Astrocyte (in vitro differentiated cells and primary cell): ENCODE data around the gene GSTP1. TPM values are rescaled to one million over a fixed set of nuclear protein-coding genes. Genes with fewer than 3 reads are reported as not detected.

ENCODE experiments used
- DNase-seq: peaks from one replicate; pipeline ENCODE4 v3.0.0-alpha.2; 2010; ENCODE audit warnings: low read depth
- FAIRE-seq: peaks from 2 replicates; lab custom pipeline; 2011; peaks lifted over from hg19 to GRCh38; lab: Jason Lieb, UNC
- H2AFZ ChIP-seq: 2 replicates; pipeline ENCODE4 v1.6.0; 2012; ENCODE audit warnings: low read depth, low read length, inconsistent platforms
- H3K27ac ChIP-seq: 2 replicates; pipeline ENCODE4 v1.5.1; 2011; ENCODE audit warnings: low read depth, low read length, inconsistent platforms
- H3K27me3 ChIP-seq: 2 replicates; pipeline ENCODE4 v1.6.0; 2011; ENCODE audit warnings: low read length, inconsistent platforms; ENCODE audit not compliant: insufficient read depth
- H3K36me3 ChIP-seq: 2 replicates; pipeline ENCODE4 v1.5.1; 2011; ENCODE audit warnings: low read length, inconsistent platforms; ENCODE audit not compliant: insufficient read depth
- H3K4me1 ChIP-seq: 2 replicates; pipeline ENCODE4 v1.5.1; 2011; ENCODE audit warnings: low read length, inconsistent platforms; ENCODE audit not compliant: insufficient read depth
- H3K4me2 ChIP-seq: 2 replicates; pipeline ENCODE4 v1.6.0; 2012; ENCODE audit warnings: low read length, inconsistent platforms
- H3K4me3 ChIP-seq: 2 replicates; pipeline ENCODE4 v1.5.1; 2011; ENCODE audit warnings: low read depth, mild to moderate bottlenecking, low read length, inconsistent platforms; ENCODE audit not compliant: insufficient read depth
- H3K79me2 ChIP-seq: 2 replicates; pipeline ENCODE4 v1.6.0; 2012; ENCODE audit warnings: mild to moderate bottlenecking, low read length, inconsistent platforms; ENCODE audit not compliant: insufficient read depth
- H3K9ac ChIP-seq: 2 replicates; pipeline ENCODE4 v1.6.0; 2012; ENCODE audit warnings: mild to moderate bottlenecking, low read length, inconsistent platforms
- H3K9me3 ChIP-seq: 2 replicates; pipeline ENCODE4 v1.5.1; 2012; ENCODE audit warnings: low read depth, mild to moderate bottlenecking, low read length, inconsistent platforms; ENCODE audit not compliant: insufficient read depth
- H4K20me1 ChIP-seq: 2 replicates; pipeline ENCODE4 v1.6.0; 2012; ENCODE audit warnings: low read length, inconsistent platforms; ENCODE audit not compliant: insufficient read depth
- H3K27ac Mint-ChIP-seq: one replicate; pipeline ENCODE4 v1.8.0; 2021; ENCODE audit warnings: mild to moderate bottlenecking, mixed read lengths; ENCODE audit not compliant: unreplicated experiment
- H3K27me3 Mint-ChIP-seq: one replicate; pipeline ENCODE4 v1.8.0; 2021; ENCODE audit warnings: low read depth, mixed read lengths; ENCODE audit not compliant: unreplicated experiment
- H3K36me3 Mint-ChIP-seq: one replicate; pipeline ENCODE4 v1.8.0; 2021; ENCODE audit warnings: low read depth, mixed read lengths; ENCODE audit not compliant: unreplicated experiment
- H3K4me1 Mint-ChIP-seq: one replicate; pipeline ENCODE4 v1.8.0; 2021; ENCODE audit warnings: low read depth, mixed read lengths; ENCODE audit not compliant: unreplicated experiment
- H3K4me3 Mint-ChIP-seq: one replicate; pipeline ENCODE4 v1.8.0; 2021; ENCODE audit warnings: mild to moderate bottlenecking, moderate library complexity, mixed read lengths; ENCODE audit not compliant: unreplicated experiment
- H3K9me3 Mint-ChIP-seq: one replicate; pipeline ENCODE4 v1.8.0; 2021; ENCODE audit warnings: mild to moderate bottlenecking, mixed read lengths; ENCODE audit not compliant: unreplicated experiment
- EZH2 ChIP-seq: IDR thresholded peaks from 2 replicates; pipeline ENCODE4 v1.6.1; 2012; ENCODE audit warnings: mild to moderate bottlenecking, low read length, inconsistent platforms; ENCODE audit not compliant: insufficient read depth
- total RNA-seq: library from RNA; stranded (reverse); gene quantifications from 2 replicates; pipeline ENCODE4 v1.2.1, GENCODE V29; 2021
- TF ChIP-seq, protein P1 (sequence below): IDR thresholded peaks from 2 replicates; pipeline ENCODE4 v1.5.1; 2011; ENCODE audit warnings: low read depth, mild to moderate bottlenecking, inconsistent platforms, low read length, moderate library complexity; ENCODE audit not compliant: insufficient read depth

GSTP1 gene
- total RNA-seq, 1 donor from 2014 or later = 1,365 TPM

DNA sequence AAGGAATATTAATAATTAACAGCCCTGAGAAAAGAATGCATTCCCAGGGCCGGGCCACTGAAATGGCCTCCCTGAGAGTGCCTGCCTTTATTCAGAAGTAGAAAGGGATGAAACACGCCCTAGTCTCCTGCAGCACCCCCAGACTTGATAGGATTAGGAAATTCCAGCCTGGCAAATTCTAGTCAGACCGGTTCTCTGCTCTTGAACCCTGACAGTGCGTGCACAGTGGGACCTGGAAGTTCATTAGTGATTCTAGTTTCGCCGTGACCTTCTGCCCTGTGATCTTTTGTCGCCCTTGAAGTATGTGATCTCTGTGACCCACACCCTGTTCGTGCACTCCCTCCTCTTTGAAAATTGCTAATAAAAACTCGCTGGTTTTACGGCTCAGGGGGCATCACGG is 2.1 kb upstream of the GSTP1 start:
- peaks cover 8% of the 10 kb centered on the region for H3K27me3 Mint-ChIP-seq
- Histone ChIP-seq H3K4me2 (no peak overlapping the region), H4K20me1 (peaks cover 22% of the 10 kb centered on the region), H3K9me3 (no peaks in the 10 kb centered on the region), H3K27me3 (peaks cover 18% of the 10 kb centered on the region), H3K36me3 (no peaks in the 10 kb centered on the region), H3K27ac (no peak overlapping the region), H3K4me3 (no peak overlapping the region), H3K4me1 (peaks cover 21% of the 10 kb centered on the region), H3K79me2 (peaks cover 29% of the 10 kb centered on the region), H3K9ac (no peak overlapping the region), H2AFZ (no peak overlapping the region)
- H3K4me1 Mint-ChIP-seq = peaks cover 27% of the 10 kb centered on the region
- TF ChIP-seq EZH2 = no peak
- H3K9me3 Mint-ChIP-seq = no peaks in the 10 kb centered on the region
- peak overlapping the region; percentile 60 for H3K27ac Mint-ChIP-seq
- H3K4me3 Mint-ChIP-seq = peak overlapping the region; percentile 55
- FAIRE-seq (no peak), DNase-seq (no peak)
- H3K36me3 Mint-ChIP-seq = peaks cover 14% of the 10 kb centered on the region

- no peaks in the 10 kb centered on the region for H3K9me3 Mint-ChIP-seq
- Histone ChIP-seq H3K36me3 (peaks cover 1% of the 10 kb centered on the region), H3K4me3 (no peak overlapping the region), H3K4me2 (no peak overlapping the region), H3K4me1 (peaks cover 21% of the 10 kb centered on the region), H3K27me3 (peaks cover 18% of the 10 kb centered on the region), H3K27ac (no peak overlapping the region), H2AFZ (no peak overlapping the region), H3K79me2 (peaks cover 34% of the 10 kb centered on the region), H3K9ac (no peak overlapping the region), H3K9me3 (no peaks in the 10 kb centered on the region), H4K20me1 (peaks cover 27% of the 10 kb centered on the region)
- peak overlapping the region; percentile 79 for H3K4me3 Mint-ChIP-seq
- H3K27ac Mint-ChIP-seq = peak overlapping the region; percentile 78
- no peak for FAIRE-seq
- no peak for TF ChIP-seq EZH2
- TF ChIP-seq, protein P1, sequence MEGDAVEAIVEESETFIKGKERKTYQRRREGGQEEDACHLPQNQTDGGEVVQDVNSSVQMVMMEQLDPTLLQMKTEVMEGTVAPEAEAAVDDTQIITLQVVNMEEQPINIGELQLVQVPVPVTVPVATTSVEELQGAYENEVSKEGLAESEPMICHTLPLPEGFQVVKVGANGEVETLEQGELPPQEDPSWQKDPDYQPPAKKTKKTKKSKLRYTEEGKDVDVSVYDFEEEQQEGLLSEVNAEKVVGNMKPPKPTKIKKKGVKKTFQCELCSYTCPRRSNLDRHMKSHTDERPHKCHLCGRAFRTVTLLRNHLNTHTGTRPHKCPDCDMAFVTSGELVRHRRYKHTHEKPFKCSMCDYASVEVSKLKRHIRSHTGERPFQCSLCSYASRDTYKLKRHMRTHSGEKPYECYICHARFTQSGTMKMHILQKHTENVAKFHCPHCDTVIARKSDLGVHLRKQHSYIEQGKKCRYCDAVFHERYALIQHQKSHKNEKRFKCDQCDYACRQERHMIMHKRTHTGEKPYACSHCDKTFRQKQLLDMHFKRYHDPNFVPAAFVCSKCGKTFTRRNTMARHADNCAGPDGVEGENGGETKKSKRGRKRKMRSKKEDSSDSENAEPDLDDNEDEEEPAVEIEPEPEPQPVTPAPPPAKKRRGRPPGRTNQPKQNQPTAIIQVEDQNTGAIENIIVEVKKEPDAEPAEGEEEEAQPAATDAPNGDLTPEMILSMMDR = no peak
- H3K4me1 Mint-ChIP-seq = peaks cover 32% of the 10 kb centered on the region
- H3K36me3 Mint-ChIP-seq = peaks cover 18% of the 10 kb centered on the region
- no peak for DNase-seq
- peaks cover 4% of the 10 kb centered on the region for H3K27me3 Mint-ChIP-seq
Observed at GRCh38 chr11:67582011-67582410, 1.6 kb upstream of the GSTP1 start.

GRCh38 chr11:67584205-67584880 is 731 bp downstream of the GSTP1 start:
- Histone ChIP-seq H3K4me2 (peak overlapping the region; percentile 88), H3K27me3 (peaks cover 18% of the 10 kb centered on the region), H3K4me1 (peaks cover 20% of the 10 kb centered on the region), H3K79me2 (peaks cover 34% of the 10 kb centered on the region), H3K9ac (peak overlapping the region; percentile 93), H2AFZ (peak overlapping the region; percentile 53), H3K9me3 (no peaks in the 10 kb centered on the region), H3K4me3 (peak overlapping the region; percentile 77), H3K36me3 (peaks cover 8% of the 10 kb centered on the region), H4K20me1 (peaks cover 39% of the 10 kb centered on the region), H3K27ac (peak overlapping the region; percentile 82)
- Mint-ChIP-seq H3K9me3 (no peaks in the 10 kb centered on the region), H3K4me1 (peaks cover 33% of the 10 kb centered on the region), H3K27ac (peak overlapping the region; percentile 94), H3K36me3 (peaks cover 31% of the 10 kb centered on the region), H3K4me3 (peak overlapping the region; percentile 92), H3K27me3 (no peaks in the 10 kb centered on the region)
- FAIRE-seq (no peak), DNase-seq (peak; percentile 42)
- TF ChIP-seq, protein P1 = no peak
- no peak for TF ChIP-seq EZH2
